Keratinocyte (primary cell): ENCODE measurements around the gene FAM120A. TPM values are rescaled to one million over a fixed set of nuclear protein-coding genes. Genes with fewer than 3 reads are reported as not detected.

Source experiments
- DNase-seq: peaks from one replicate; pipeline ENCODE4 v3.0.0-alpha.2; 2011; ENCODE audit warnings: low read depth, missing footprints, low spot score
- FAIRE-seq: peaks from 2 replicates; lab custom pipeline; 2011; peaks lifted over from hg19 to GRCh38; lab: Jason Lieb, UNC
- H2AFZ ChIP-seq: 2 replicates; pipeline ENCODE4 v1.6.0; 2012; ENCODE audit warnings: low read length, control low read depth, inconsistent platforms; ENCODE audit not compliant: control insufficient read depth
- H3K27ac ChIP-seq: 2 replicates; pipeline ENCODE4 v1.5.1; 2011; ENCODE audit warnings: low read length; ENCODE audit not compliant: control insufficient read depth, insufficient read depth
- H3K27me3 ChIP-seq: 3 replicates; pipeline ENCODE4 v1.6.0; 2011; ENCODE audit warnings: low read length; ENCODE audit not compliant: control insufficient read depth, insufficient read depth; ENCODE audit errors: extremely low read depth
- H3K36me3 ChIP-seq, 2 experiments: 2 replicates in 1 of 2; 3 replicates in 1 of 2; pipeline ENCODE4 v1.5.1; 2011; ENCODE audit warnings: low read length in 2 of 2, mild to moderate bottlenecking in 1 of 2; ENCODE audit not compliant: control insufficient read depth in 2 of 2, insufficient read depth in 2 of 2; ENCODE audit errors: extremely low read depth in 1 of 2
- H3K4me1 ChIP-seq: 3 replicates; pipeline ENCODE4 v1.5.1; 2011; ENCODE audit warnings: low read length; ENCODE audit not compliant: control insufficient read depth, insufficient read depth; ENCODE audit errors: extremely low read depth
- H3K4me2 ChIP-seq: 3 replicates; pipeline ENCODE4 v1.6.0; 2011; ENCODE audit warnings: low read depth, low read length; ENCODE audit not compliant: control insufficient read depth, insufficient read depth; ENCODE audit errors: extremely low read depth
- H3K4me3 ChIP-seq, 3 experiments: fragments of 200-600 bp in 1 of 3; sonication (generic) in 1 of 3; 2 replicates in 2 of 3; 3 replicates in 1 of 3; pipeline ENCODE4 v1.5.1; 2011 to 2016; ENCODE audit warnings: low read length in 3 of 3, mild to moderate bottlenecking in 3 of 3, control low read depth in 2 of 3, inconsistent platforms in 1 of 3, low read depth in 1 of 3, mixed read lengths in 1 of 3, mixed run types in 1 of 3, moderate library complexity in 1 of 3; ENCODE audit not compliant: control insufficient read depth in 2 of 3, insufficient read depth in 2 of 3; ENCODE audit errors: extremely low read depth in 1 of 3
- H3K79me2 ChIP-seq: 2 replicates; pipeline ENCODE4 v1.6.0; 2012; ENCODE audit warnings: low read length; ENCODE audit not compliant: control insufficient read depth, insufficient read depth
- H3K9ac ChIP-seq: 3 replicates; pipeline ENCODE4 v1.6.0; 2011; ENCODE audit warnings: low read length; ENCODE audit not compliant: control insufficient read depth, insufficient read depth; ENCODE audit errors: extremely low read depth
- H3K9me1 ChIP-seq: 3 replicates; pipeline ENCODE4 v1.6.0; 2011; ENCODE audit warnings: low read length; ENCODE audit not compliant: control insufficient read depth, insufficient read depth; ENCODE audit errors: extremely low read depth
- H3K9me3 ChIP-seq: 2 replicates; pipeline ENCODE4 v1.5.1; 2012; ENCODE audit warnings: low read depth, low read length; ENCODE audit not compliant: control insufficient read depth
- H4K20me1 ChIP-seq: 3 replicates; pipeline ENCODE4 v1.6.0; 2011; ENCODE audit warnings: low read length; ENCODE audit not compliant: control insufficient read depth, insufficient read depth; ENCODE audit errors: extremely low read depth
- EZH2 ChIP-seq: IDR thresholded peaks from one replicate; pipeline ENCODE4 v1.6.1; 2012; ENCODE audit warnings: inconsistent platforms, mild to moderate bottlenecking, low read length, moderate library complexity
- dilution Hi-C: fragments of 300-500 bp; cut with MboI; formaldehyde crosslinking; loops from one replicate; pipeline ENCODE4 v1.7.0; 2020; ENCODE audit warnings: low sequenced_read_pairs; ENCODE audit not compliant: extremely low pct_ligation_motif_present
- polyA plus RNA-seq, 5 experiments: library from polyadenylated mRNA; depleted of rRNA in 3 of 5; stranded (reverse) in 3 of 5; stranded (forward) in 1 of 5; unstranded in 1 of 5; fragments of >200 nt; gene quantifications; 1 replicate in 1 of 5; 2 replicates in 3 of 5; 3 replicates in 1 of 5; pipeline versions ENCODE4 v1.2.1 to v1.2.3, GENCODE V29; 2011 to 2012; ENCODE audit warnings: missing spikeins in 2 of 5, low read depth in 1 of 5, low replicate concordance in 1 of 5
- TF ChIP-seq, protein P1 (sequence below), 3 experiments: IDR thresholded peaks in 1 of 3; conservative IDR thresholded peaks in 1 of 3; optimal IDR thresholded peaks in 1 of 3; 2 replicates in 2 of 3; 3 replicates in 1 of 3; pipeline versions ENCODE3 to v1.5.1; 2011; ENCODE audit warnings: low read length in 3 of 3, mild to moderate bottlenecking in 3 of 3, moderate library complexity in 2 of 3, control low read depth in 1 of 3, inconsistent platforms in 1 of 3; ENCODE audit not compliant: insufficient read depth in 2 of 3; ENCODE audit errors: extremely low read depth in 1 of 3

FAM120A gene
- polyA plus RNA-seq, 1 donor (not counting 4 experiments of a cell fraction or from before 2014, with no cell fraction given): 79.2 TPM

DNA sequence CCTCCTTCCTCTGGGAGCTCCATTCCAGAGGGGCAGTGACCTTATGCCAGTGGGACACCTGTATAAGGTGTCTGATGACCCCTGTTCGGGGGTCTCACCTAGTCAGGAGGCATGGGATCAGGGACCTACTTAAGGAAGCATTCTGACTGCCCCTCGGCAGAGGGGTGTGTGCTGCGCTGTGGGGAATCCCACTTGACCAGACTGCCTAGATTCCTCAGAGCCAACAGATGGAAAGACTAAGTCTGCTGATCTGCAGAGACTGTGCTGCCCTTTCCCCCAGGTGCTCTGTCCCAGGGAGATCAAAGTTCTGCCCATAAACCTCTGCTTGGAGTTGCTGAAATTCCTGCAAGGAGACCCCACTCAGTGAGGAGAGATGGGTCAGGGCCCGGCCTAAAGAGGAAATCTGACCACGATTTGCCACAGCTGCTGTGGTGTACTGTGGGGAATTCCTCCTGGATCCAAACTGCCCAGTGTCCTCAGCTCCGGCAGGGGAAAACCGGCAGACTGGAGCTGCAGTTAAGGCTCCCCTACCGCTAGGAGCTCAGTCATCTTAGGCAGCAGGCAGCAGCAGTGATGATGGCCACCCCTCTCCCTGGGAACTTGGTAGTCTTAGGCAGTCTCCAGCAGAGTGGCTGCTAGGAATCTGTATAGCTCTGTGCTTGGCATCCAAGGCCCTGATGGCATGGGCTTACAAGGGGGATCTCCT is 34.8 kb upstream of the FAM120A start:
- no peak overlapping the region for H2AFZ ChIP-seq
- DNase-seq (no peak), FAIRE-seq (no peak)
- TF ChIP-seq EZH2: no peak
- TF ChIP-seq, protein P1, sequence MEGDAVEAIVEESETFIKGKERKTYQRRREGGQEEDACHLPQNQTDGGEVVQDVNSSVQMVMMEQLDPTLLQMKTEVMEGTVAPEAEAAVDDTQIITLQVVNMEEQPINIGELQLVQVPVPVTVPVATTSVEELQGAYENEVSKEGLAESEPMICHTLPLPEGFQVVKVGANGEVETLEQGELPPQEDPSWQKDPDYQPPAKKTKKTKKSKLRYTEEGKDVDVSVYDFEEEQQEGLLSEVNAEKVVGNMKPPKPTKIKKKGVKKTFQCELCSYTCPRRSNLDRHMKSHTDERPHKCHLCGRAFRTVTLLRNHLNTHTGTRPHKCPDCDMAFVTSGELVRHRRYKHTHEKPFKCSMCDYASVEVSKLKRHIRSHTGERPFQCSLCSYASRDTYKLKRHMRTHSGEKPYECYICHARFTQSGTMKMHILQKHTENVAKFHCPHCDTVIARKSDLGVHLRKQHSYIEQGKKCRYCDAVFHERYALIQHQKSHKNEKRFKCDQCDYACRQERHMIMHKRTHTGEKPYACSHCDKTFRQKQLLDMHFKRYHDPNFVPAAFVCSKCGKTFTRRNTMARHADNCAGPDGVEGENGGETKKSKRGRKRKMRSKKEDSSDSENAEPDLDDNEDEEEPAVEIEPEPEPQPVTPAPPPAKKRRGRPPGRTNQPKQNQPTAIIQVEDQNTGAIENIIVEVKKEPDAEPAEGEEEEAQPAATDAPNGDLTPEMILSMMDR (optimal IDR thresholded peaks at IDR 0.05 in 1 of 3, IDR thresholded peaks at IDR 0.05 in 1 of 3, conservative IDR thresholded peaks at IDR 0.05 in 1 of 3; ENCODE audit: extremely low read depth in 1 of 3, insufficient read depth in 2 of 3, low read length in 3 of 3): no peak
- no peaks in the 10 kb centered on the region for H3K4me1 ChIP-seq
- no peaks in the 10 kb centered on the region for H3K27me3 ChIP-seq
- H3K9me1 ChIP-seq: no peaks in the 10 kb centered on the region
- H4K20me1 ChIP-seq: no peaks in the 10 kb centered on the region
- dilution Hi-C loops: no loop called here
- no peaks in the 10 kb centered on the region for H3K79me2 ChIP-seq
- H3K4me3 ChIP-seq: no peak overlapping the region
- no peak overlapping the region for H3K9ac ChIP-seq
- H3K27ac ChIP-seq: no peak overlapping the region
- no peaks in the 10 kb centered on the region for H3K9me3 ChIP-seq
- H3K4me2 ChIP-seq: no peak overlapping the region
- no peaks in the 10 kb centered on the region for H3K36me3 ChIP-seq

DNA sequence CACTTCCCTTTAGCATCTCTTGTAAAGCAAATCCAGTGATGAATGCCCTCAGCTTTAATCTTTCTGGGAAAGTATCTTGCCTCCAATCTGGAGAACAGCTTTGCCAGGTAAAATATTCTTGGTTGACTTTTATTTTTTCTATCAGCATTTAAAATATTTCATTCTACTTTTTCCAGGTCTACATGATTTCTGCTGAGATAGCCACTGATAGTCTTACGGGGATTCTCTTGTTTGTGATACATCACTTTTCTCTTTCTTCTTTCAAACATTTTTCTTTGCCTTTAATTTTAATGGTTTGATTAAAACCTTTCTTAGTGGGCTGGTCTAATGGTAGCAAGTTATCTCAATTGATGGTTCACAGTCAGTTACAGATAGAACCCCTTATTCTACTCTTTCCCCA is 33.9 kb upstream of the FAM120A start:
- dilution Hi-C loops: no loop called here
- H3K4me1 ChIP-seq: no peaks in the 10 kb centered on the region
- H3K27me3 ChIP-seq: no peaks in the 10 kb centered on the region
- no peak for FAIRE-seq
- no peak overlapping the region for H3K4me2 ChIP-seq
- no peak overlapping the region for H3K9ac ChIP-seq
- no peaks in the 10 kb centered on the region for H3K9me1 ChIP-seq
- H3K36me3 ChIP-seq: no peaks in the 10 kb centered on the region
- H3K79me2 ChIP-seq: no peaks in the 10 kb centered on the region
- no peak for DNase-seq
- no peaks in the 10 kb centered on the region for H4K20me1 ChIP-seq
- TF ChIP-seq, protein P1 (optimal IDR thresholded peaks at IDR 0.05 in 1 of 3, IDR thresholded peaks at IDR 0.05 in 1 of 3, conservative IDR thresholded peaks at IDR 0.05 in 1 of 3; ENCODE audit: extremely low read depth in 1 of 3, insufficient read depth in 2 of 3, low read length in 3 of 3): no peak
- no peak for TF ChIP-seq EZH2
- H3K9me3 ChIP-seq: no peaks in the 10 kb centered on the region
- H3K4me3 ChIP-seq: no peak overlapping the region
- H3K27ac ChIP-seq: no peak overlapping the region
- H2AFZ ChIP-seq: no peak overlapping the region
